Omental fat pad (tissue), 4 donors: ENCODE measurements around the gene CD163. TPM values are rescaled to one million over a fixed set of nuclear protein-coding genes. Genes with fewer than 3 reads are reported as not detected.

Source experiments
- ATAC-seq: fragments of 150-250 bp; one replicate; pipeline ENCODE4 v1.9.1; 2016; ENCODE audit warnings: mild to moderate bottlenecking, moderate library complexity; ENCODE audit not compliant: low FRiP score
- DNase-seq: peaks from one replicate; pipeline ENCODE4 v3.0.0-alpha.2; 2019; ENCODE audit warnings: low spot score
- CTCF ChIP-seq, 3 donors: fragments of 450-650 bp; IDR thresholded peaks; one replicate each; pipeline ENCODE4 v1.5.1; 2016 to 2017; ENCODE audit warnings: antibody characterized with exemption in 3 of 3, mild to moderate bottlenecking in 3 of 3, moderate library complexity in 2 of 3
- total RNA-seq, 4 donors: library from RNA; depleted of rRNA; stranded (reverse); fragments of >200 nt; gene quantifications; one replicate each; pipeline ENCODE4 v1.1.0, GENCODE V29; 2016

Gene CD163
- total RNA-seq, 4 donors from 2014 or later: 367 to 848 (median 615) TPM

- no peak for DNase-seq
- no peak for TF ChIP-seq CTCF (IDR thresholded peaks at IDR 0.05)
- ATAC-seq: no peak
These were observed 68.9 kb downstream of the CD163 start for GRCh38 chr12:7434670-7435069.

- no peak for TF ChIP-seq CTCF (IDR thresholded peaks at IDR 0.05)
These were observed 70.2 kb downstream of the CD163 start for GRCh38 chr12:7433276-7433822.

GRCh38 chr12:7431993-7432685 lies 71.4 kb downstream of the CD163 start:
- no peak for DNase-seq
- TF ChIP-seq CTCF (IDR thresholded peaks at IDR 0.05): no peak
- ATAC-seq: no peak

More at GRCh38 chr12:7433276-7433822, 70.2 kb downstream of the CD163 start:
- no peak for DNase-seq
- ATAC-seq: no peak

Other genes with a start within 250 kb of the CD163 start
- not detected for gene ACSM4, start 199.7 kb downstream of the CD163 start, total RNA-seq
- gene CD163L1, start 59.6 kb downstream of the CD163 start, total RNA-seq: 1 to 10 TPM; 2.6 to 8.4 (median 5.6) TPM
- not detected for gene APOBEC1, start 162.1 kb upstream of the CD163 start, total RNA-seq
- not detected for gene GDF3, start 192.0 kb upstream of the CD163 start, total RNA-seq
- not detected for gene DPPA3, start 207.7 kb upstream of the CD163 start, total RNA-seq
- gene CLEC4C, start 243.6 kb upstream of the CD163 start, total RNA-seq: not detected